ENCODE results near the gene INPP5K.

Gene INPP5K

DNA sequence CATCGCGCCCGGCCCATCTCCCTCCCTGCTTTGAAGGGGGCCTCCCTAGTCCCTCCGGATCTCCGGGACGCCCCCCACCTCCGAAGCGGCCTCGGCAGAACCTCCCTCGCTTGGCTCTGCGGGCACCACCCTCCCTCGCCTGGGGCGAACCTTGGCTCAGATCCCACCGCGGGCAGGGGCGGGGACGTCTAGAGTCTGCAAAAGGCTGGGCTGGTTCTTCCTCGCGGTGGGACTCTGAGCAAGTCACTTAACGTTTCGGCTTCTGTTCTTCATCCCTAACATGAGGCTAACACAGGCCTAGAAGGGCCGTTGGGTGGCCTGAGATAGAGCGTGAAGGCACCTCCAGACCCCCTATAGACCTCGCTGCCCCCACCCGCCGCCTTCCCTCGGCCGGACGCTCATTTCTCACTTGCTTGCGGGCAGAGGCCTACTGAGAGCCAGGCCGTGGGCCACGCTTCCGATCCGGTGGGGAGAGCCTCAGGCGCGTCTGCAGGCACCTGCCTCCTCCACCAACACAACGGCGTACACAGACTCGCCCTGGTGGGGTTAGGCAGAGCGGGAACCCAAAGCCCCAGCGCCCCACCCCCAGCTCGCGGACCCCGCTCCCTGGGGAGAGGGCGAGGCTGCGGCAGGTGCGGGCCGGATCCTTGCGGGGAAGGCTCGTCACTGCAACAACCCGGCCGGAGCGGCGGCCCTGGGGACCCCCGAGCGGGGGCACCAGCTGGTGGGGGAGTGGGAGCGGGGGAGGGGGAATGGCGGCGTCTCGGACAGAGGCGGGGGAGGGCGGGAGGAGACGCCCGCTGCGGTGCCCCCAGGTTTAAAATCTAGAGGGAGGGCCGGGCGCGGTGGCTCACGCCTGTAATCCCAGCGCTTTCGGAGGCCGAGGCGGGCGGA, 29.4 kb downstream of the INPP5K start:
- Histone ChIP-seq H3K27me3 (ENCODE audit: control insufficient read depth, insufficient read depth, low read length) (no peaks in the 10 kb centered on the region), H3K9ac (ENCODE audit: low read length) (peak overlapping the region; percentile 61), H3K4me3 (ENCODE audit: low read length) (no peak overlapping the region), H3K4me1 (ENCODE audit: control insufficient read depth, insufficient read depth, low read length) (peaks cover 52% of the 10 kb centered on the region), H3K9me3 (ENCODE audit: control insufficient read depth, low read length) (no peaks in the 10 kb centered on the region), H3K36me3 (ENCODE audit: control insufficient read depth, insufficient read depth, low read length) (no peaks in the 10 kb centered on the region)

DNA sequence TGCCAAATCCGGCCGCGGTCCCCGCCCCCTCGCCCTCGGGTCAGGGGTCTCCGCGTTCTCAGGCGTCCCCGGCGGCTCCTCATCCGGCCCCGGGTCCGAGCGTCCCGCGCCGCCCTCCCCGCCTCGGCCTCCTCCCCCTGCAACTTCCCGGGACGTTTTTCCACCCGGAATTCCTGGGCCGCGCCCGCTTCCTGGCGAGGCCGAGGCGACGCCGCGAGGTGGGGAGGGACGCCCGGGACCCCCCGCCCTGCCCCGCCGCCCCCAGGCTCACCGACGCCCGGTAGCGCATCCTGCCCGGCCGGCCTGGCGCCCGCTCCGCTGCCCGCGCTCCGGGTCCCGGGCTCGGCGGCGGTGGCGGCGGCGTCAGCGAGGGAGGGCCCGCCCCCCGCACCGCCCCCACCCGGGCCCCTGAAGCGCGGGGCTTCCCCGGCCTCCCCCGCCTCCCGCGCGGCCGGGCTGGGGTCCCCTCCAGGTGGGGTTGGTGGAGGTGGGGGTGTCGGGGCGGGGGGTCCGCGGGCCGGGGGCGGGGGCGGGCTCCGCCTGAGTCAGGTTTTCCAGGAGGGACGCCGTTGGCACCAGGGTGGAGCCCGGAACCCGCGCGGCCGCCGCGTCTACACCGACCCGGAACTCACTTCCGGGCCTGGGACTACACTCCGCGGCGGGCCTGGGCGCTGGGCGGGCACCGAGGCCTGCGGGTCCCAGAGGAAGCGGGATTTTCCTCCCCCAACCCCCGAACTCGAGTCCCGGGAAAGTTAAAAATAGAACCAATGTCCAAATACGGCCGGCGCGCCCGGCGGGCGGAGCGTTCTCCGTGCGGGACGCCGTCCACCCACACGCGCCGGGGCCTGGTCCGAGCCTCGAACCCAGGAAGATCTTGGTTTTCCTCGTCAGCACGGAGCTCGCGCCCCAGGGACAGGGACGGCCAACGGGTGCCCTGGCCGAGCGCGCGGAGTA, 30.7 kb downstream of the INPP5K start:
- Histone ChIP-seq H3K4me1 (ENCODE audit: control insufficient read depth, insufficient read depth, low read length) (peaks cover 46% of the 10 kb centered on the region), H3K9ac (ENCODE audit: low read length) (peak overlapping the region; percentile 89), H3K9me3 (ENCODE audit: control insufficient read depth, low read length) (no peaks in the 10 kb centered on the region), H3K27me3 (ENCODE audit: control insufficient read depth, insufficient read depth, low read length) (no peaks in the 10 kb centered on the region), H3K4me3 (ENCODE audit: low read length) (peak overlapping the region; percentile 56), H3K36me3 (ENCODE audit: control insufficient read depth, insufficient read depth, low read length) (no peaks in the 10 kb centered on the region)

DNA sequence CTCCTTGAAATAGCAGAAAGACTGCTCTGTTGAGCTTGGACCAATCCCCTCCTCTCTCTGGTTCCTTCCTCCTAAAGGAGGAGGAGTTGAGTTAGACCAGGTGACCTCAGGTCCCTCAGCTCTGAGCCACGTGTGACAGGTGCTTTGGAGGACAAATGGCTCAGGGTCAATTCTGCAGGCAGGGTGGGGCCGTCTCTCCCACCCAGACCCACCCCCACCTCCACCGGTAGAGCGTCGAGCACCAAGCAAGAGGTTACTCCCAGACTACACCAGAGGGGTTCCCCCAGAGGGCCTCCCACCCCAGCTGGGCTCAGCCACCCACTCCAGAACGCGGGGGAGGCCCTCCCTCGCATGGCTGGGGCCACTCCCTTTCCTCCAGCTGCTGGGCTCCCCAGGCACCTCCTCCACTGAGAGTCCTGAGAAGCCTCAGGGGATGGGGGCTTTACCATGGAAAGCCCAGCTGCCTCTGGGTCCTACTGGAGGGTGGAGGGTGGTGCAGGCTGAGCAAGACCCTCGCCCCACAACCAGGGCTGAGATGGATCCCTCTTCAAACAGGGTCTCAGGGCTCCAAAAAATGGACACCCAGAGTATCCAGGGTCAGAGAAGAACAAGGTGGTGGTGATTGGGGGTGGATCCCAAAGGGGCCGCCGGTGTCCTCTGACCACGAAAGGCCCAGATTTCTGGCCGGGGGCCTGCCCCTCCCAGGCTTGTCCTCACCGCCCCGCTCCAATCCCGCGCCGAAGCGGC, 31.6 kb downstream of the INPP5K start:
- no peaks in the 10 kb centered on the region for H3K36me3 ChIP-seq (ENCODE audit: control insufficient read depth, insufficient read depth, low read length)
- H3K27me3 ChIP-seq (ENCODE audit: control insufficient read depth, insufficient read depth, low read length), result no peaks in the 10 kb centered on the region
- H3K9me3 ChIP-seq (ENCODE audit: control insufficient read depth, low read length), result no peaks in the 10 kb centered on the region
- H3K4me3 ChIP-seq (ENCODE audit: low read length), result peak overlapping the region; percentile 56
- peaks cover 39% of the 10 kb centered on the region for H3K4me1 ChIP-seq (ENCODE audit: control insufficient read depth, insufficient read depth, low read length)
- peak overlapping the region; percentile 89 for H3K9ac ChIP-seq (ENCODE audit: low read length)

DNA sequence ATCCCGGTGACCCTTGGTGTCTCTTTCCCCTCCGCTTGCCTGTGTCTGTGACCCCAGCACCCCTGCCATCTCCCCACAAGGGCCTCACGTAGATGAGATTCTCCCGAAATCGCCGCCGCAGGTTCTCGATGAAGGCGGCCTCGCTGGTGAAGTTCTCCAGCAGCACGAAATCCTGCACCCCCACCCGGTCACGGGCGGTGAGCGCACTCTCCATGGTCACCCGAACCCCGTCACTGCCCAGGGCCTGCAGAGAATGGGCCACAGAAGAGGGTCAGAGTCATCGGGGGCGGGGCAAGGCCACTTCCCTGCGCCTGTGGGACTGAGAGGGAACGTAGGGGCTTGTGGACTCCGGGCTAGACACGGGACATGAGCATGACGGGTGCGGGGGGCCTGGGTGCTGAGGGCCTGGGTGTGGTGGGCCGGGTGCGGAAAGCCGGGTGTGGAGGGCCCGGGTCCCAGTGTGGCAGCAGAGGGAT, 32.3 kb downstream of the INPP5K start:
- Histone ChIP-seq H3K9me3 (ENCODE audit: control insufficient read depth, low read length) (no peaks in the 10 kb centered on the region), H3K4me3 (ENCODE audit: low read length) (peak overlapping the region; percentile 36), H3K9ac (ENCODE audit: low read length) (peak overlapping the region; percentile 8), H3K4me1 (ENCODE audit: control insufficient read depth, insufficient read depth, low read length) (peaks cover 35% of the 10 kb centered on the region), H3K36me3 (ENCODE audit: control insufficient read depth, insufficient read depth, low read length) (no peaks in the 10 kb centered on the region), H3K27me3 (ENCODE audit: control insufficient read depth, insufficient read depth, low read length) (no peaks in the 10 kb centered on the region)

DNA sequence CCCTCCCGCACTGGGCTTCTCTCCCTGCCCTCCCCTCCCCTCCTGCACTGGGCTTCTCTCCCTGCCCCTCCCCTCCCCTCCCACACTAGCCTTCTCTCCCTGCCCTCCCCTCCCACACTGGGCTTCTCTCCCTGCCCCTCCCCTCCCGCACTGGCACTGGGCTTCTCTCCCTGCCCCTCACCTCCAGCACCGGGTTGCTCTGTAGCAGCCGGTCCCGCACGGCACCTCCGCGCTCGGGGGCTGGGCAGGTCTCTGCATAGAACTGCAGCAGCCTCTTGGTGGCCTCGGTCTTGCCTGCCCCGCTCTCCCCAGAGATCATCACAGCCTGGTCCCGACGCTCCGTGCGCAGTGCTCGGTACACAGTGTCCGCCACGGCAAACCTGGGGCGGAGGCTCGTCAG, 33.7 kb downstream of the INPP5K start:
- Histone ChIP-seq H3K36me3 (ENCODE audit: control insufficient read depth, insufficient read depth, low read length) (peaks cover 5% of the 10 kb centered on the region), H3K9me3 (ENCODE audit: control insufficient read depth, low read length) (no peaks in the 10 kb centered on the region), H3K4me1 (ENCODE audit: control insufficient read depth, insufficient read depth, low read length) (peaks cover 26% of the 10 kb centered on the region), H3K9ac (ENCODE audit: low read length) (no peak overlapping the region), H3K27me3 (ENCODE audit: control insufficient read depth, insufficient read depth, low read length) (no peaks in the 10 kb centered on the region), H3K4me3 (ENCODE audit: low read length) (no peak overlapping the region)

DNA sequence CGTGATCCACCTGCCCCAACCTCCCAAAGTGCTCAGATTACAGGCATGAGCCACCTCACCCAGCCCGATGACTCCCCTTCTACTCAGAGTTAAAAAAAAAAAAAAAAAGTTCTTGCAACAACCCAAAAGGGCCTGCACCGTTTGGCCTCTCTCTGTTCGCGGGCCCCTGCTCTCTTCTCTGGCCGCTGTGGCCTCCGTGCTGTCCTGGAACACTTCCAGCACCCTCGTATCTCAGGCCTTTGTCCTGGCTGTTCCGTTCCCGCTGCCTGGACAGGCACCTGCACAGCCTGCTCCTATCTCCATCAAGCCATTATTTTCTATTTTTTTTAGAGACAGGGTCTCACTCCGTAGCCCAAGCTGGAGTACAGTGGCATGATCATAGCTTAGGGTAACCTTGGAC, 34.7 kb downstream of the INPP5K start:
- peaks cover 9% of the 10 kb centered on the region for H3K36me3 ChIP-seq (ENCODE audit: control insufficient read depth, insufficient read depth, low read length)

DNA sequence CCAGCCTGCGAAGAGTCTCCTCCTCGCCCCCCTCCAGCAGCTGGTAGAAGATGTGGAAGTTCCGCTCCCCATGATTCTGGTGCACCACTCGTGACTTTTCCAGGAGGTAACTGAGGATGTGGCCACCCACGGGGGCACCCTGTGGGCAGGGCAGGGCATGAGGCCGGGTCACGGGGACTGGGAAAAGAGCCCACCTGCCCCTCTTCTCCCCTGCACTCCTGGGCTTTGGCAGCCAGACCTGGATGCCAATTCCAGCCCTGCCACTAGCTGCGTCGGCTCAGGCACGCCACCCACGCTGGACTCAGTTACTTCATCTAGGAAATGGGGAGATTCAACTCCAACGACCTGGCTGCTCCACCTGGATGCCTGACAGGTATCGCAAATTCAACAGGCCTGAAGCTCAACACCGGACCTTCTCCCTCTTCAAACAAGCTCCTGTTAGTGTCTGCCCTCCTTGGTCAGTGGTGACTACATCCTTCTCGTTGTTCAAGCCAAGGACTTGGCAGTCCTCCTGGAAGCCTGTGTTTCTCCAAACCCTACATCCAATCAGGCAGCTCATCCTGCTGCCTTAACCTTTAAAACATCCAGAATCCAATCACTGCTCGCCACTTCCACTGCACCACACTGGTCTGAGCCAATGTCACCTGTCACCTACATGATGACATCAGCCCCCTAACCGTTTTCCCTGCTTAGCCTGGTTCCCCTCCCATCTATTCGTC, 35.5 kb downstream of the INPP5K start:
- Histone ChIP-seq H3K9me3 (ENCODE audit: control insufficient read depth, low read length) (no peaks in the 10 kb centered on the region), H3K9ac (ENCODE audit: low read length) (no peak overlapping the region), H3K4me3 (ENCODE audit: low read length) (no peak overlapping the region), H3K4me1 (ENCODE audit: control insufficient read depth, insufficient read depth, low read length) (peaks cover 14% of the 10 kb centered on the region), H3K36me3 (ENCODE audit: control insufficient read depth, insufficient read depth, low read length) (peaks cover 9% of the 10 kb centered on the region), H3K27me3 (ENCODE audit: control insufficient read depth, insufficient read depth, low read length) (no peaks in the 10 kb centered on the region)

More for the DNA sequence above, 34.7 kb downstream of the INPP5K start:
- Histone ChIP-seq H3K27me3 (ENCODE audit: control insufficient read depth, insufficient read depth, low read length) (no peaks in the 10 kb centered on the region), H3K4me3 (ENCODE audit: low read length) (no peak overlapping the region), H3K4me1 (ENCODE audit: control insufficient read depth, insufficient read depth, low read length) (peaks cover 19% of the 10 kb centered on the region), H3K9ac (ENCODE audit: low read length) (no peak overlapping the region), H3K9me3 (ENCODE audit: control insufficient read depth, low read length) (no peaks in the 10 kb centered on the region)

DNA sequence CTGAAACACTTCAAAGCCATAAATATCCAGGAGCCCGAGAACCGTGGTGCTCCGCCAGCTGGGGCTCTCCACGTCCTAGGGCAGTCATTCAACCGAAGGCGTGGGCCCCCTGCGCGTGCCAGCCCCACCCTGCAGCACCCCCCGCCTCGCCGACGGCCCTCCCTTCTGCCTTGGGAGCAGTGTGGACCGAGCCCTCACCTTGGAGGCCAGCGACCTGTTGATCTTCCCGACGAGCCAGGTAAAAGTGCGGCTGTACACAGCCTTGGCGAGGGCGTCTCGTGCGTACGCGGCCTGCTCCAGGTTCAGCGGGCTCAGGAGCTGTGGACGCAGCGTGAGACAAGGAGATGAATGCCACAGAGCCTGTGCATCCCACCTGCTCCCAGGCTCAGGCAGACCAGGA, 38.0 kb downstream of the INPP5K start:
- Histone ChIP-seq H3K27me3 (ENCODE audit: control insufficient read depth, insufficient read depth, low read length) (no peaks in the 10 kb centered on the region), H3K36me3 (ENCODE audit: control insufficient read depth, insufficient read depth, low read length) (peaks cover 15% of the 10 kb centered on the region), H3K9ac (ENCODE audit: low read length) (no peak overlapping the region), H3K4me1 (ENCODE audit: control insufficient read depth, insufficient read depth, low read length) (peaks cover 8% of the 10 kb centered on the region), H3K4me3 (ENCODE audit: low read length) (no peak overlapping the region), H3K9me3 (ENCODE audit: control insufficient read depth, low read length) (no peaks in the 10 kb centered on the region)

DNA sequence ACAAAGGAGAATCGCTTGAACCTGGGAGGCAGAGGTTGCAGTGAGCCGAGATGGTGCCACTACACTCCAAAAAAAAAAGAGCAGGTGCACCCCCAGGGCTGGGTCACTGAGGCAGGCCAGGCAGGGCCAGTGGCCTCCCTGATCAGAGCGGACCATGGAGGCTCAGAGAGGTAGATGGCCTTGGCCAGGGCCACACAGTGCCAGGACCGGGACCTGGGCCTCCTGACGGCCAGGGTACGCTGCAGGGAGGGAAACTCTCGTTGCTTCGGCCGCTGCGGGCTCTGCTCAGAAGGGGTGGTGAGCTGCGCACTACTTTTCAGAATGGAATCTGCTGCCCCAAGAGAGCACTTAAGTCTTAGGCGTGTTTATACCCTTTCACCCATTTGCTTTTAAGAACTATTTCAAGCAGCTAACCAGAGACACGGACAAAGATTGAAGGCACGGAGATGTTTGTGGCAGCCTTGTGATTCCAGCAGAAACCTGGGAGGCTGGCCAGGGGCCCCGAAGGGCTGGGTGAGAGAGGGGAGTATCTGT, 41.0 kb downstream of the INPP5K start:
- no peaks in the 10 kb centered on the region for H3K27me3 ChIP-seq (ENCODE audit: control insufficient read depth, insufficient read depth, low read length)
- peaks cover 20% of the 10 kb centered on the region for H3K36me3 ChIP-seq (ENCODE audit: control insufficient read depth, insufficient read depth, low read length)
- H3K4me3 ChIP-seq (ENCODE audit: low read length), result no peak overlapping the region
- no peaks in the 10 kb centered on the region for H3K9me3 ChIP-seq (ENCODE audit: control insufficient read depth, low read length)
- no peak overlapping the region for H3K9ac ChIP-seq (ENCODE audit: low read length)
- H3K4me1 ChIP-seq (ENCODE audit: control insufficient read depth, insufficient read depth, low read length), result no peaks in the 10 kb centered on the region

DNA sequence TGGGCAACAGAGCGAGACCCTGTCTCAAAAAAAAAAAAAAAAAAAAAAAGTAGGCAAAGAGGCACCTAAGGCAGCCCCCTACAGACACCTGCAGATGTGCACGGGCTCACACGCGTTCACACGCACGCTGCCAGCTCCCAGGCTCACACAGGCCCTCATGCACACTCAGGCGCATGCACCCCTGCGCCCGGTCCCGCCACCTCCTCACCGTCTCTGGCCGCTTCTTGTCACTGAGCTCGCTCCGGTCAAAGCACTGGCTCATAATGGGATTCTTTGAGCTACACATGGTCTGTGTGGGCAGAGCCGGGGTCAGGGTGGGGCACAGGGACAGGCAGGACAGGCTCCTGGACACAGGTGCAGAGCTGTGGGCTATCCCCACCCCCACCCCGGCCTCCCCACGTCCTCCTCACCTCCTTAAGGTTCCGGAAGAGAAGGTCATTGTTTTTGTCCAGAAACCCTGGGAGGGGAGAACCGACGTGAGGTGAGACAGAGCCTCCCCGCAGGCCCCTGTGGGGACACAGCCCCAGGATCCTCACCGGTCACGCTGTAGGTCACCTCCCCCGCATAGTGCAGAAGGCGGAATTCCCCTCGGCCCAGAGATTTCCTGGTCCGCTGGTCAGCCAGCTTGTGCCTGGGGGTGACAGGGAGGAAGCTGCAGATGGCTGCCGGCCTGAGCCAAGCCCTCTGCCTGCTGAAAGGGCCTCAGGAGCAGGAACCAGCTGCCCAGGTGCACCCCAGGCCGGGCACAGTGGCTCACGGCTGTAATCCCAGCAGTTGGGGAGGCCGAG, 41.8 kb downstream of the INPP5K start:
- Histone ChIP-seq H3K4me1 (ENCODE audit: control insufficient read depth, insufficient read depth, low read length) (no peaks in the 10 kb centered on the region), H3K4me3 (ENCODE audit: low read length) (no peak overlapping the region), H3K36me3 (ENCODE audit: control insufficient read depth, insufficient read depth, low read length) (peaks cover 20% of the 10 kb centered on the region), H3K9me3 (ENCODE audit: control insufficient read depth, low read length) (no peaks in the 10 kb centered on the region), H3K9ac (ENCODE audit: low read length) (no peak overlapping the region), H3K27me3 (ENCODE audit: control insufficient read depth, insufficient read depth, low read length) (no peaks in the 10 kb centered on the region)
